ENCODE measurements around the gene KCNE3.
A peak's percentile ranks its signal among the peaks of the same experiment; 100 is the strongest.

Gene KCNE3

DNA sequence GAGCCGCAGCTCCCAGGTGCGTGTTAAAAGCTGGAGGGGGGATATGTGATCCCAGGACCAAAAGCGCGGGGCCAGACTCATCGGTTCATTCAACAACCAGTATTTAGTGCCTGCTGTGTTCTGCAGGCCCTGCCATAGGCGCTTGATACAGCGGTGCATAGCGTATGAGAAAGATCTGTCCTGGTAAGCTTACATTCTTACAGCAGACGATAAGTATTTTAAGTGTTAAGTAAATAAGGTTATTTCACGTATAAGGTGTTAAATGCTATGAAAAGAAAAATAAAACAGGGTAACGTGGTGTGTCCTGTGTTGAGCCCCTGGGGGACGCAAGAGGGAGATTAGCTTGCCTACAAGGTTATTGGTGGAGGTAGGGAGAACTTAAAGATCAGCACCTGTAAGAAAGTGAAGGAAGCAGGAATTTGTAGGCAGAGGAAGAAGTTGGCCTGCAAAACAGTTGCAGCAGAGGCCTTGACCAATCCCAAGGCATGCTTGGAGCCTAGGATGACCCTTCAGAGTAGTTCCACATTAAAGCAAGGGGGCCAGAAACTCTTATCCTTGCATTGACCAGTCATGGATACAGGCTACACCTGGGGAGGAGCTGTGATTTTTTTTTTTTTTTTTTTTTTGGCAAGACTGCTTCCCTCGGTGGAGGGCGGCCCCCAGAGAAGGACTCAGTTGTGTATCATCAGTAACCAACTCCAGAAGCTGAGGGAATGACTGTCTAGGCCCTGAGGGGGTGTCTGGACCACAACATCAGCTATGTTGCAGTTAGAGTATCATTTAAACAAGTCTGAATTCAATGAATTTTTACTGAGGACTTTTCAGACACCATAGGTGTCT lies 26.7 kb upstream of the KCNE3 start:
- H3K4me3 ChIP-seq (ENCODE audit: low read depth, low read length): peak overlapping the region; percentile 85
- TF ChIP-seq, protein P1, sequence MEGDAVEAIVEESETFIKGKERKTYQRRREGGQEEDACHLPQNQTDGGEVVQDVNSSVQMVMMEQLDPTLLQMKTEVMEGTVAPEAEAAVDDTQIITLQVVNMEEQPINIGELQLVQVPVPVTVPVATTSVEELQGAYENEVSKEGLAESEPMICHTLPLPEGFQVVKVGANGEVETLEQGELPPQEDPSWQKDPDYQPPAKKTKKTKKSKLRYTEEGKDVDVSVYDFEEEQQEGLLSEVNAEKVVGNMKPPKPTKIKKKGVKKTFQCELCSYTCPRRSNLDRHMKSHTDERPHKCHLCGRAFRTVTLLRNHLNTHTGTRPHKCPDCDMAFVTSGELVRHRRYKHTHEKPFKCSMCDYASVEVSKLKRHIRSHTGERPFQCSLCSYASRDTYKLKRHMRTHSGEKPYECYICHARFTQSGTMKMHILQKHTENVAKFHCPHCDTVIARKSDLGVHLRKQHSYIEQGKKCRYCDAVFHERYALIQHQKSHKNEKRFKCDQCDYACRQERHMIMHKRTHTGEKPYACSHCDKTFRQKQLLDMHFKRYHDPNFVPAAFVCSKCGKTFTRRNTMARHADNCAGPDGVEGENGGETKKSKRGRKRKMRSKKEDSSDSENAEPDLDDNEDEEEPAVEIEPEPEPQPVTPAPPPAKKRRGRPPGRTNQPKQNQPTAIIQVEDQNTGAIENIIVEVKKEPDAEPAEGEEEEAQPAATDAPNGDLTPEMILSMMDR (IDR thresholded peaks at IDR 0.05; ENCODE audit: low read depth, low read length, missing control alignments): no peak
- no peak for DNase-seq (ENCODE audit: low read depth)

DNA sequence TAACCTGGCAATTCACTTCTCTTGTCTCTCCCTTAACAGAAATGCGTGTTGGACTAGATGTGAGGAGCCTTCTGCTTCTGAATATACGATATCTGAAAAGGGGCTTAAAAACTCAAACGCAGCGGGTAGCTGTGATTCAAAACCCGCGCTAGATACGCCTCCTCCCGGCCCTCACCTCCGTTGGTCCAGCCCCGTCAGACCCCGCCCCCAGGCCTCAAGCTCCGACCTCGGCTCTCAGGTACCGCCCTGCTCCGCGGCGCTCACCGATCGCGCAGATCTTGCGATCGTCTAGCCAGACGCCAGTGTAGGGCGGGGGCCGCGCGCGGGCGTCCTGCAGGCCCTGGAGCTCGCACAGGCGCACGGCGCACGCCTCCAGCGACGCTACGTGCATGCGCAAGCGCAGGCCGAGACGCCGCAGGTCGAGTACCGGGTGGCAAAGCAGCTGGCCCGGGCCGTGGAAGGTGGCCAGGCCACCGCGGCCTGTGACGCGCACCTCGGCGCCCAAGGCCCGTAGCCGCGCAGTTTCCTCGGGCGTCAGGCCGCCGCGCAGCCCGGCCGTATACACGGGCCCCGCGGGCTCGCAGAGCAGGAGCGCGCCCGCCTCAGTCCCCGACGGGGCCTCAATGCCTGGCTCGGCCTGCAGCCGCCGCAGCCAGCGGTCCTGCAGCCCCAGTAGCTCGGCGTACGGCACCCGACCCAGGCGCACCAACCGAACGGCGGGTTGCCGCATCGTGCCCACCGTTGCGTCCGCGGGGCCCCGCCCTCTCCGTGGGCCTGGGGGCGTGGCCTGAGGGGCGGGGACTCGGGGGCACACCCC lies 25.8 kb upstream of the KCNE3 start, which contains the start of gene LIPT2:
Gene LIPT2 (minus strand): TSS at position 751 of the 817 bp plus-strand sequence. CDS start 21 bp downstream, at position 730.
- H3K4me3 ChIP-seq (ENCODE audit: low read depth, low read length): peak within 1 kb of the TSS; percentile 85
- DNase-seq (ENCODE audit: low read depth): peak; percentile 95
- TF ChIP-seq, protein P1 (IDR thresholded peaks at IDR 0.05; ENCODE audit: low read depth, low read length, missing control alignments): no peak

DNA sequence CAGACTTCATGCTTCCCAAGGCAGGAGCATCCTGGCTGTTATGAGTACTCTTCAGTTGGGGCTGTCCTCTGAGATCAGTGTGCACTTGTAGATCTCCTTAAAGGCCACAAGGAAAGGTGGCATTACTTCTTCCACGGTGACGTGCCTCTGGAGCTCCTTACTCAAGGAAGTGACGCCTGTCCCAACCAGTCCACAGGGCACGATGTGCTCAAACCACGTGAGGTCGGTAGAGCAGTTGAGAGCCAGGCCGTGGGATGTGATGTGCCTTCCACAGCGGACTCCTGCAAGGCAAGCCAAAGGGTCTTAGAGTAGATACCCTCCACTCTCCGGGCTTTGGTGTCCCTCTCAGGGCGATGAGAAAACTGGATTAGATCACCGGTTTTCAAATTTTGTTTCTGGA lies 24.7 kb upstream of the KCNE3 start:
- no peak overlapping the region; the same call in 1 of the 2 replicates for H3K4me3 ChIP-seq (ENCODE audit: low read depth, low read length)
- DNase-seq (ENCODE audit: low read depth): no peak
- TF ChIP-seq, protein P1 (IDR thresholded peaks at IDR 0.05; ENCODE audit: low read depth, low read length, missing control alignments): no peak

DNA sequence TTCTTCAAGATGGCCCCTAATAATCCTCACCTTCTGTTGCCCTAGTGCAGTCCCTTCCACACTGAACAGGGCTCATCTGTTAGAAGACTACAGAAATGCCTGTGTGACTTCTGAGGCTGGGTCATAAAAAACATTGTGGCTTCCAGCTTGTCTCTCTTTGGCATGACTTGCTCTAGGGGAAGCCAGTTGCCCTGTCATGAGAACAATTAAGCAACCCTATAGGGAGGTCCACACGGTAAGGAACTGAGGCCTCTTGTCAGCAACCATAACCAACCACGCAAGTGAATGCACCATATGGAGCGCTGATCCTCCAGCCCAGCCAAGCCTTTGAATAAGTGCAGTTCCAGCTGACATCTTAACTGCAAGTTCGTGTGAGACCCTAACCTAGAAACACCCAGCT lies 23.6 kb upstream of the KCNE3 start:
- no peak for DNase-seq (ENCODE audit: low read depth)
- TF ChIP-seq, protein P1 (IDR thresholded peaks at IDR 0.05; ENCODE audit: low read depth, low read length, missing control alignments): no peak
- no peak overlapping the region for H3K4me3 ChIP-seq (ENCODE audit: low read depth, low read length)

DNA sequence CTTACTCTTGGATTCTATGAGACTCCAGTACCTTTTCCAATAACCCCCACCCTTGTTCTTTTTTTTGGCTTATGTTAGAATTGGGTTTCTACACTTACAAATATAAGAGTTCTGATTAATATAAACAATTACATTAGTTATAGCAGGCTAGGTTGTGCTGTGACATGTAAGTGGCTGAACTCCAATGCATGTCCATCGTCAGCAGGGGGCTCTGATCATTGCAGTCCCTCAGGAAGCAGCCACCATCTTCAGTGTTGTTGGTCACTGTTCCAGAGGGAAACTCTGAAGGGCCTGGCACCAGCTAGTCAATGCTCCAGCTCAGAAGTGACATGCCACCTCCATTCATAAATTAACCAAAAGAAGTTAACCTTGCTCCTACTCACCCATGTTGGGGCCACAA lies 20.5 kb upstream of the KCNE3 start:
- DNase-seq (ENCODE audit: low read depth): no peak
- TF ChIP-seq, protein P1 (IDR thresholded peaks at IDR 0.05; ENCODE audit: low read depth, low read length, missing control alignments): peak; percentile 39
- H3K4me3 ChIP-seq (ENCODE audit: low read depth, low read length): no peak overlapping the region

DNA sequence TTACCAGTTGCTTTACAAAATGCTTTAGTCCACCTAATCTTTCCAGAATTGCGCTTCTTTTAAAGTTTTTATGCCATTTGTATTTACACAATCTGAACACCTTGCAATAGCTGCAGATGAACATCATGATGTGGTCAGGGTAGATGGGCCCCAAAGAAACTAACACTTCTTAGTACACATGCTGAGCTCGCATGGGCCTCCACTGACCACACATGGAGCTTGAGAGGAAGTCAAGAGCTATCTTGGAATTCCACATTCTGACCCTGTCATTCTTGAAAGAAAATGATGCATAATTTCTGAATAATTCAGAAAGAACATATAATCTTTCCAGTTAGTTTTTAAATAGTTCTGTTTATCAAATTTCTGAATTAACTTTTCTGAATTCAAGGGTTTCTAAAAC lies 18.5 kb upstream of the KCNE3 start:
- H3K4me3 ChIP-seq (ENCODE audit: low read depth, low read length): no peak overlapping the region
- no peak for DNase-seq (ENCODE audit: low read depth)
- TF ChIP-seq, protein P1 (IDR thresholded peaks at IDR 0.05; ENCODE audit: low read depth, low read length, missing control alignments): no peak

All from GM12864 (cell line).